Testis (tissue), 3 donors: ENCODE measurements around the gene NUF2. TPM values are rescaled to one million over a fixed set of nuclear protein-coding genes. Genes with fewer than 3 reads are reported as not detected.

Experiments used
- DNase-seq: peaks from one replicate; pipeline ENCODE4 v3.0.0-alpha.2; 2019
- H3K27ac ChIP-seq, 2 donors: fragments of 200-600 bp; sonication (generic); one replicate each; pipeline ENCODE4 v1.5.1; 2019
- H3K27me3 ChIP-seq: fragments of 200-600 bp; sonication (generic); one replicate; pipeline ENCODE4 v1.5.1; 2019
- H3K36me3 ChIP-seq: fragments of 200-600 bp; sonication (generic); one replicate; pipeline ENCODE4 v1.5.1; 2017; ENCODE audit warnings: low read depth; ENCODE audit errors: missing control alignments
- H3K4me1 ChIP-seq: fragments of 200-600 bp; sonication (generic); one replicate; pipeline ENCODE4 v1.5.1; 2019
- H3K4me3 ChIP-seq, 2 donors: fragments of 200-600 bp; sonication (generic); one replicate each; pipeline ENCODE4 v1.5.1; 2017 to 2019
- H3K9me3 ChIP-seq: fragments of 200-600 bp; sonication (generic); one replicate; pipeline ENCODE4 v1.5.1; 2017
- CTCF ChIP-seq, 3 experiments: fragments of 450-650 bp in 2 of 3; fragments of 200-600 bp in 1 of 3; sonication (generic) in 1 of 3; IDR thresholded peaks; one replicate each; pipeline ENCODE4 v1.5.1; 2016 to 2019; ENCODE audit warnings: antibody characterized with exemption in 3 of 3, mild to moderate bottlenecking in 2 of 3, moderate library complexity in 1 of 3
- POLR2A ChIP-seq: fragments of 450-650 bp; IDR thresholded peaks from one replicate; pipeline ENCODE4 v1.6.1; 2017; ENCODE audit warnings: antibody characterized with exemption, mild to moderate bottlenecking, moderate library complexity
- WGBS, 2 donors: methylation state at CpG; one replicate each; pipeline ENCODE4 v1.1.5; 2018; 5-methylcytosine and 5-hydroxymethylcytosine counted together
- intact Hi-C: fragments of 100-400 bp; cut with DNase I; formaldehyde crosslinking; loops from one replicate; pipeline ENCODE4 v1.15.1; 2023; ENCODE audit warnings: low total_unique reads
- polyA plus RNA-seq: library from polyadenylated mRNA; stranded (reverse); fragments of 350-450 nt; fragmentation: Illumina TruSeq; extraction: RNeasy Lipid Tissue Mini Kit (QIAGEN cat#74804); gene quantifications from one replicate; pipeline ENCODE4 v1.2.3, GENCODE V29; 2014; ENCODE audit warnings: low read depth, low replicate concordance; ENCODE audit not compliant: insufficient read depth
- total RNA-seq, 2 donors: library from RNA; depleted of rRNA; stranded (reverse); fragments of >200 nt; gene quantifications; one replicate each; pipeline ENCODE4 v1.2.3, GENCODE V29; 2016

NUF2 gene
- total and polyA plus RNA-seq, 3 donors from 2014 or later, result 21.3 to 32.3 (median 24.8) TPM

GRCh38 chr1:163298365-163298764 is 23.4 kb upstream of the NUF2 start:
- no peak for DNase-seq
- WGBS, 2 donors, result 43 to 53% methylated on average over 1 of the region's 1 CpG
- Histone ChIP-seq H3K27me3 (no peaks in the 10 kb centered on the region), H3K4me3 (no peak overlapping the region), H3K36me3 (no peaks in the 10 kb centered on the region), H3K27ac (no peak overlapping the region), H3K4me1 (no peaks in the 10 kb centered on the region), H3K9me3 (no peaks in the 10 kb centered on the region)
- intact Hi-C loops, result no loop called here
- TF ChIP-seq POLR2A, result no peak

GRCh38 chr1:163300568-163300967 is 21.2 kb upstream of the NUF2 start:
- no peak for TF ChIP-seq CTCF (IDR thresholded peaks at IDR 0.05)
- TF ChIP-seq POLR2A, result no peak

GRCh38 chr1:163303561-163303960 is 18.2 kb upstream of the NUF2 start:
- no peak overlapping the region for H3K27ac ChIP-seq
- H3K27me3 ChIP-seq, result no peaks in the 10 kb centered on the region
- no peak for TF ChIP-seq CTCF (IDR thresholded peaks at IDR 0.05)
- no peak for TF ChIP-seq POLR2A
- no peaks in the 10 kb centered on the region for H3K36me3 ChIP-seq
- intact Hi-C loops, result no loop called here
- no peaks in the 10 kb centered on the region for H3K9me3 ChIP-seq
- no peaks in the 10 kb centered on the region for H3K4me1 ChIP-seq
- no peak for DNase-seq
- H3K4me3 ChIP-seq, result no peak overlapping the region
- 90 to 96% methylated on average over 4 to 5 of the region's 5 CpGs for WGBS, 2 donors

More at GRCh38 chr1:163300568-163300967, 21.2 kb upstream of the NUF2 start:
- intact Hi-C loops, result no loop called here
- Histone ChIP-seq H3K27me3 (no peaks in the 10 kb centered on the region), H3K4me1 (no peaks in the 10 kb centered on the region), H3K36me3 (no peaks in the 10 kb centered on the region), H3K27ac (no peak overlapping the region), H3K4me3 (no peak overlapping the region), H3K9me3 (no peaks in the 10 kb centered on the region)
- DNase-seq, result no peak
- 35 to 58% methylated on average over 4 of the region's 4 CpGs for WGBS, 2 donors

GRCh38 chr1:163305441-163305840 is 16.3 kb upstream of the NUF2 start:
- Histone ChIP-seq H3K36me3 (no peaks in the 10 kb centered on the region), H3K4me3 (no peak overlapping the region), H3K4me1 (no peaks in the 10 kb centered on the region), H3K9me3 (no peaks in the 10 kb centered on the region), H3K27me3 (no peaks in the 10 kb centered on the region), H3K27ac (no peak overlapping the region)
- intact Hi-C loops, result no loop called here
- DNase-seq, result no peak
- WGBS, 2 donors, result 100% methylated on average over 1 of the region's 1 CpG
- TF ChIP-seq POLR2A, result no peak
- no peak for TF ChIP-seq CTCF (IDR thresholded peaks at IDR 0.05)

GRCh38 chr1:163307479-163308171 is 14.1 kb upstream of the NUF2 start:
- H3K4me1 ChIP-seq, result no peaks in the 10 kb centered on the region
- DNase-seq, result no peak

More at GRCh38 chr1:163307479-163308171, 14.1 kb upstream of the NUF2 start:
- H3K36me3 ChIP-seq, result no peaks in the 10 kb centered on the region
- no peak overlapping the region for H3K27ac ChIP-seq
- H3K9me3 ChIP-seq, result no peaks in the 10 kb centered on the region
- WGBS, 2 donors, result 95% methylated on average over 5 of the region's 5 CpGs
- TF ChIP-seq CTCF (IDR thresholded peaks at IDR 0.05) (no peak), POLR2A (no peak)
- H3K4me3 ChIP-seq, result no peak overlapping the region
- H3K27me3 ChIP-seq, result no peaks in the 10 kb centered on the region
- intact Hi-C loops, result no loop called here
